Testis (tissue), 2 donors: ENCODE measurements around the gene DGKH.

Source experiments
- POLR2A ChIP-seq: fragments of 450-650 bp; IDR thresholded peaks from one replicate; pipeline ENCODE4 v1.6.1; 2017; ENCODE audit warnings: antibody characterized with exemption, mild to moderate bottlenecking, moderate library complexity
- TF ChIP-seq, protein P1 (sequence below), 3 experiments: fragments of 450-650 bp in 2 of 3; fragments of 200-600 bp in 1 of 3; sonication (generic) in 1 of 3; IDR thresholded peaks; one replicate each; pipeline ENCODE4 v1.5.1; 2016 to 2019; ENCODE audit warnings: antibody characterized with exemption in 3 of 3, mild to moderate bottlenecking in 2 of 3, moderate library complexity in 1 of 3

DNA sequence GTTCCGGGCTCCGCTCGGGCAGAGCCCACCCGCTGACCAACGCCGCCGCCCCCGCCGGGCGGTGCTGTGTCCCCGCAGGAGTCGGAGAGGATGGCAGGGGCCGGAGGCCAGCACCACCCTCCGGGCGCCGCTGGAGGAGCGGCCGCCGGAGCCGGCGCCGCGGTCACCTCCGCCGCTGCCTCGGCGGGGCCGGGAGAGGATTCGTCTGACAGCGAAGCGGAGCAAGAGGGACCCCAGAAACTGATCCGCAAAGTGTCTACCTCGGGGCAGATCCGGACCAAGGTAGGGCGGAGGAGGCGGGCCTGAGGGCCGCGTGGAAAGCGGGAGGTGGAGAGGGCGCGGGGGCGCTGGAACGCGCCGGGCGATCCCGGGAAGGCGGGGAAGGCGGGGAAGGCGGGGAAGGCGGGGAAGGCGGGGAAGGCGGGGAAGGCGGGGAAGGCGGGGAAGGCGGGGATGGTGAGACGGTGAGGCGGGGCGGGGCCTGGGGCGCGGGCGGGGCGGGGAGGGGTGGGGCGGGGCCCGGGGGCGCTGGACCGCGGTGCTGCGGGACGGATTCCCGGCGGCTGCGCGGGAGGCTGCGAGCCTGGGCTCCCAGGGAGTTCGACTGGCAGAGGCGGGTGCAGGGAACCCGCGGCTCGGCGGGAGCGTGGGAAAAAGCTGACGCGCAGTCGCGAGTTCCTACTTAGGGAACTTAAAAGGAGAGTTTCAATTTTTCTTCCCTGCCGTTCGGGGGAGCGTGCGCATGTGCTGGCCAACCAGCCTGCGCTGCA, 421 bp downstream of the DGKH start:
- TF ChIP-seq, protein P1, sequence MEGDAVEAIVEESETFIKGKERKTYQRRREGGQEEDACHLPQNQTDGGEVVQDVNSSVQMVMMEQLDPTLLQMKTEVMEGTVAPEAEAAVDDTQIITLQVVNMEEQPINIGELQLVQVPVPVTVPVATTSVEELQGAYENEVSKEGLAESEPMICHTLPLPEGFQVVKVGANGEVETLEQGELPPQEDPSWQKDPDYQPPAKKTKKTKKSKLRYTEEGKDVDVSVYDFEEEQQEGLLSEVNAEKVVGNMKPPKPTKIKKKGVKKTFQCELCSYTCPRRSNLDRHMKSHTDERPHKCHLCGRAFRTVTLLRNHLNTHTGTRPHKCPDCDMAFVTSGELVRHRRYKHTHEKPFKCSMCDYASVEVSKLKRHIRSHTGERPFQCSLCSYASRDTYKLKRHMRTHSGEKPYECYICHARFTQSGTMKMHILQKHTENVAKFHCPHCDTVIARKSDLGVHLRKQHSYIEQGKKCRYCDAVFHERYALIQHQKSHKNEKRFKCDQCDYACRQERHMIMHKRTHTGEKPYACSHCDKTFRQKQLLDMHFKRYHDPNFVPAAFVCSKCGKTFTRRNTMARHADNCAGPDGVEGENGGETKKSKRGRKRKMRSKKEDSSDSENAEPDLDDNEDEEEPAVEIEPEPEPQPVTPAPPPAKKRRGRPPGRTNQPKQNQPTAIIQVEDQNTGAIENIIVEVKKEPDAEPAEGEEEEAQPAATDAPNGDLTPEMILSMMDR (IDR thresholded peaks at IDR 0.05): no peak
- no peak for TF ChIP-seq POLR2A
